Panc1 (cell line): ENCODE results near the gene ECT2L. TPM values are rescaled to one million over a fixed set of nuclear protein-coding genes. Genes with fewer than 3 reads are reported as not detected.

Experiments used
- ATAC-seq: fragments of 200-7000 bp; cut with Tn5 transposase; 2 replicates; pipeline ENCODE4 v1.9.1; 2020; ENCODE audit warnings: mild to moderate bottlenecking, moderate library complexity
- BruUV-seq: library from RNA; stranded (reverse); fragments of 400-500 nt; replicated peaks from 2 replicates; lab custom pipeline; 2021; lab: Mats Ljungman, UMichigan
- CTCF ChIA-PET: fragments of 300-600 bp; sonication (Branson Sonifier 250); formaldehyde crosslinking; loops from one replicate; lab custom pipeline; 2022; ENCODE audit warnings: antibody characterized with exemption; lab: Charles Lee
- POLR2A ChIA-PET: fragments of 300-600 bp; sonication (Branson Sonifier 250); formaldehyde crosslinking; loops from one replicate; lab custom pipeline; 2022; ENCODE audit warnings: antibody characterized with exemption; lab: Charles Lee
- DNase-seq: peaks from one replicate; pipeline ENCODE4 v3.0.0-alpha.2; 2010; ENCODE audit warnings: low read depth, low spot score
- H3K27ac ChIP-seq: 2 replicates; pipeline ENCODE4 v1.5.1; 2011; ENCODE audit warnings: mild to moderate bottlenecking, low read length, inconsistent platforms
- H3K27me3 ChIP-seq: fragments of 200-500 bp; sonication (Bioruptor generic); 2 replicates; pipeline ENCODE4 v1.6.0; 2014; ENCODE audit warnings: low read length, inconsistent platforms; ENCODE audit not compliant: control insufficient read depth, insufficient read depth
- H3K36me3 ChIP-seq: fragments of 200-500 bp; sonication (Bioruptor generic); 2 replicates; pipeline ENCODE4 v1.5.1; 2014; ENCODE audit warnings: inconsistent platforms, mild to moderate bottlenecking, low read length, moderate library complexity; ENCODE audit not compliant: control insufficient read depth, insufficient read depth
- H3K4me1 ChIP-seq: 2 replicates; pipeline ENCODE4 v1.5.1; 2011; ENCODE audit warnings: inconsistent platforms, mild to moderate bottlenecking, low read length, moderate library complexity; ENCODE audit not compliant: control insufficient read depth, insufficient read depth
- H3K4me3 ChIP-seq, 2 experiments: 2 replicates each; pipeline ENCODE4 v1.5.1; 2011 to 2012; ENCODE audit warnings: low read depth in 2 of 2, low read length in 2 of 2, mild to moderate bottlenecking in 2 of 2, inconsistent platforms in 1 of 2, moderate library complexity in 1 of 2
- H3K9me3 ChIP-seq: fragments of 200-500 bp; sonication (Bioruptor generic); 2 replicates; pipeline ENCODE4 v1.5.1; 2014; ENCODE audit warnings: low read depth, mild to moderate bottlenecking, inconsistent platforms, low read length, moderate library complexity; ENCODE audit not compliant: control insufficient read depth, insufficient read depth
- CTCF ChIP-seq: fragments of 450-650 bp; IDR thresholded peaks from 2 replicates; pipeline ENCODE4 v1.5.1; 2017; ENCODE audit warnings: mild to moderate bottlenecking
- POLR2AphosphoS5 ChIP-seq: IDR thresholded peaks from 2 replicates; pipeline ENCODE4 v1.6.1; 2012; ENCODE audit warnings: mild to moderate bottlenecking, low read depth, low read length, moderate library complexity
- REST ChIP-seq, 2 experiments: IDR thresholded peaks; 2 replicates each; pipeline ENCODE4 v1.6.1; 2011 to 2012; ENCODE audit warnings: low read depth in 2 of 2, control low read depth in 1 of 2, low read length in 1 of 2, mild to moderate bottlenecking in 1 of 2, moderate library complexity in 1 of 2; ENCODE audit not compliant: insufficient read depth in 1 of 2
- SIN3A ChIP-seq: IDR thresholded peaks from 2 replicates; pipeline ENCODE4 v1.6.1; 2012; ENCODE audit warnings: low read depth, mild to moderate bottlenecking, low read length, moderate library complexity, borderline replicate concordance; ENCODE audit not compliant: insufficient read depth
- TCF7L2 ChIP-seq: IDR thresholded peaks from 2 replicates; pipeline ENCODE4 v1.6.1; 2011; ENCODE audit warnings: mild to moderate bottlenecking, low read depth, low read length, inconsistent platforms
- in situ Hi-C: cut with HindIII; loops from 2 replicates; pipeline ENCODE4 v1.10.0; 2016; ENCODE audit warnings: low sequenced_read_pairs, low pct_unique_long_range_greater_than_20kb
- intact Hi-C: fragments of 100-400 bp; cut with micrococcal nuclease; formaldehyde crosslinking; loops from one replicate; pipeline ENCODE4 v1.10.0; 2022; ENCODE audit not compliant: unreplicated experiment
- total RNA-seq: library from RNA; stranded (reverse); gene quantifications from one replicate; pipeline ENCODE4 v1.2.1, GENCODE V29; 2021; ENCODE audit not compliant: unreplicated experiment

ECT2L gene
- total RNA-seq, 1 experiment from 2014 or later = not detected

GRCh38 chr6:138796771-138797170 is 884 bp downstream of the ECT2L start:
- H3K36me3 ChIP-seq = no peaks in the 10 kb centered on the region
- in situ Hi-C loops (no loop called here), intact Hi-C loops (no loop called here)
- ATAC-seq (no peak), DNase-seq (no peak)
- CTCF ChIA-PET = no interaction called here
- no peaks in the 10 kb centered on the region for H3K4me1 ChIP-seq
- no peaks in the 10 kb centered on the region for H3K9me3 ChIP-seq
- no peaks in the 10 kb centered on the region for H3K27me3 ChIP-seq
- POLR2A ChIA-PET = no interaction called here
- no peak overlapping the region for H3K27ac ChIP-seq
- no TSS peak for BruUV-seq
- no peak for TF ChIP-seq SIN3A
- TF ChIP-seq POLR2AphosphoS5 = no peak
- TF ChIP-seq TCF7L2 = no peak
- TF ChIP-seq REST (IDR thresholded peaks at IDR 0.05; ENCODE audit: insufficient read depth in 1 of 2, low read depth in 2 of 2, low read length in 1 of 2) = no peak
- TF ChIP-seq CTCF = no peak
- H3K4me3 ChIP-seq = no peak overlapping the region

- H3K27ac ChIP-seq = no peak overlapping the region
- CTCF ChIA-PET = no interaction called here
- no peaks in the 10 kb centered on the region for H3K4me1 ChIP-seq
- no peak overlapping the region for H3K4me3 ChIP-seq
- ATAC-seq = no peak
- H3K27me3 ChIP-seq = no peaks in the 10 kb centered on the region
- POLR2A ChIA-PET = no interaction called here
- BruUV-seq = no TSS peak
- H3K9me3 ChIP-seq = no peaks in the 10 kb centered on the region
- in situ Hi-C loops (no loop called here), intact Hi-C loops (no loop called here)
- no peaks in the 10 kb centered on the region for H3K36me3 ChIP-seq
- TF ChIP-seq SIN3A (no peak), TCF7L2 (no peak), POLR2AphosphoS5 (no peak)
- DNase-seq = no peak
Measured at GRCh38 chr6:138797806-138798446, 2.0 kb downstream of the ECT2L start.

GRCh38 chr6:138800377-138801150 is 4.7 kb downstream of the ECT2L start:
- no peak for DNase-seq
- no peaks in the 10 kb centered on the region for H3K4me1 ChIP-seq
- TF ChIP-seq TCF7L2 (no peak), CTCF (peak; percentile 43)
- in situ Hi-C loops = no loop called here
- no peak overlapping the region for H3K4me3 ChIP-seq
- no peak for ATAC-seq
- BruUV-seq = no TSS peak
- H3K36me3 ChIP-seq = no peaks in the 10 kb centered on the region
- H3K9me3 ChIP-seq = no peaks in the 10 kb centered on the region
- POLR2A ChIA-PET = no interaction called here
- peaks cover 4% of the 10 kb centered on the region; the same call in 1 of the 2 replicates for H3K27me3 ChIP-seq
- CTCF ChIA-PET = no interaction called here
- no peak overlapping the region for H3K27ac ChIP-seq
- intact Hi-C loops = no loop called here
